ENCODE measurements around the gene COX6B2. TPM values are rescaled to one million over a fixed set of nuclear protein-coding genes. Genes with fewer than 3 reads are reported as not detected.

COX6B2 gene
- polyA plus RNA-seq, 1 experiment = 0.16 TPM

DNA sequence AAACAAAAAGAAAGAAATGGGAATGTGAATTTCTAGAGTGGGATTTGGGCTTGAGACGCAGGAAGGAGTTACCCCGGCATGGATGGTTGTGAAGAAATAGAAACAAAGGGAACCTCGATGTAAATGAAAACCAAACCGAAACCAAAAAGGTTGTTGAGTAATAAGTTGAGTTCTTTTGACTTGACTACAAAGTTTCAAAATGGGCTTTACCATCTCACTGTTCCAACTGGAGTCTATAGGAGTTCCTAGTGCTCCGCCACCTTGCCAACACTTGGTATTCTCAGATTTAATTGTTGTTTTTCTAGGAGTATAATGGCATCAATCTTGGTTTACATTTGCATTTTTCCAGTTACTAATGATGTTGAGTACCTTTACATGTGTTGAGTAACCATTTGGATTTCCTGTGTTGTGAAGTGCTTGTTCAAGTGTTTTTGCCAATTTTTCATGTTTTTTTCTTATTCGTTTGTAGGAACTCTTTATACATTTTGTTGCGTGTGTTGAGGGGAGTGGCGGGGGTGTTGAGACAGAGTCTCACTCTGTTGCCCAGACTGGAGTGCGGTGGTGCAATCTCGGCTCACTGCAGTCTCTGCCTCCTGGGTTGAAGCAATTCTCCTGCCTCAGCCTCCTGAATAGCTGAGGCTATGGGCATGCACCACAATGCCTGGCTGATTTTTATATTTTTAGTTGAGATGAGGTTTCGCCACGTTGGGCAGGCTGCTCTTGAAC lies 43.8 kb upstream of the COX6B2 start:
- H3K9me3 ChIP-seq (ENCODE audit: control insufficient read depth, insufficient read depth, low read length) = no peaks in the 10 kb centered on the region

DNA sequence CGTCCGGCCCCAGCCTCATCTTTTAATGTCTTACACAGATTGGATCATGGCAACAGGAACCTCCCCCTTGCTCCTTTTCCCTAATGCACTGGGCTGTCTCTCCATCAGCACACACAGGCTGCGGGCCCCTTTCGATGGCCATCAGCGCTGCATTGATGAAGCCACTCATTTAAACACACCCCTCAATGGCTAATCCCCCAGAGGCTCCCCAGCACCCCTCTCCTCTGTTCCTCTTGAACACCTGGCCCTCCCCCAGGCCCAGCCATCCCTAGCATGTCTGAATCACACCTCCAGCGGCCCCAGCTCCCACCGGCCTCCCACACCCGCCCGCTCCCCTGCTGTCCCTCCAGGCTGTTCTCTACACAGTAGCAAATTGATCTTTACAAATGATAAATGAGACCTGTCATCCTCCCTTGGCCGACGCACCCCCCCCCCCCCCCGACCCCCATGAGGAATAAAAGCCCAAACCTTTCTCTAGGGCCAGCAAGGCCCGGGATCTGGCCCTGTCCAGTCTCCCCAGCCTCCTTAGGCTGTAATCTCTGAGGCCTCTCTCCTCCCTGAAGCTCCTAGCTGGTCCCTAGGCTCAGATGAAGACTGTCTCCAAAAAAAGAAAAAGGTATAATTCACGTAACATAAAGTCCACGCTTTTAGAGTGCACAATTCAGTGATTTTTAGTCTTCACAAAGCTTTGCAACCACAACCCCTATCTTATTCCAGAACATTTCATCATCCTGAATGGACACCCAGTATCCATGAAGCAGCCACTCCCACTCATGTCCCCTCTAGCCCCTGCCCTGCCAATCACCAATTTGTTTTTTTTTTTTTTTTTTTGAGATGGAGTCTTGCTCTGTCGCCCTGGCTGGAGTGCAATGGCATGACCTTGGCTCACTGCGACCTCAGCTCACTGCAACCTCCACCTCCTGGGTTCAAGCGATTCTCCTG lies 38.6 kb upstream of the COX6B2 start:
- ChIA-PET CTCF (interaction anchor here (0.6 kb wide), 1 partner anchor 254 kb away, joined by 3 read pairs; no protein-coding TSS in a partner anchor), POLR2A (interaction anchor here (0.6 to 10.3 kb wide), 5 partner anchors 12 to 227 kb away, joined by 3 to 93 read pairs (median 7); partner anchors contain the start of gene UBE2S)
- H3K9me3 ChIP-seq (ENCODE audit: control insufficient read depth, insufficient read depth, low read length) = no peaks in the 10 kb centered on the region

More for the DNA sequence above, 43.8 kb upstream of the COX6B2 start:
- ChIA-PET CTCF (no interaction called here), POLR2A (interaction anchor here (3.0 kb wide), 1 partner anchor 9 kb away, joined by 24 read pairs; the partner anchor contains the start of gene UBE2S)
- no peak overlapping the region for H3K27ac ChIP-seq (ENCODE audit: low read depth, low read length)
- H3K27me3 ChIP-seq (ENCODE audit: control insufficient read depth, insufficient read depth, low read length) = no peaks in the 10 kb centered on the region
- TF ChIP-seq, protein P1, sequence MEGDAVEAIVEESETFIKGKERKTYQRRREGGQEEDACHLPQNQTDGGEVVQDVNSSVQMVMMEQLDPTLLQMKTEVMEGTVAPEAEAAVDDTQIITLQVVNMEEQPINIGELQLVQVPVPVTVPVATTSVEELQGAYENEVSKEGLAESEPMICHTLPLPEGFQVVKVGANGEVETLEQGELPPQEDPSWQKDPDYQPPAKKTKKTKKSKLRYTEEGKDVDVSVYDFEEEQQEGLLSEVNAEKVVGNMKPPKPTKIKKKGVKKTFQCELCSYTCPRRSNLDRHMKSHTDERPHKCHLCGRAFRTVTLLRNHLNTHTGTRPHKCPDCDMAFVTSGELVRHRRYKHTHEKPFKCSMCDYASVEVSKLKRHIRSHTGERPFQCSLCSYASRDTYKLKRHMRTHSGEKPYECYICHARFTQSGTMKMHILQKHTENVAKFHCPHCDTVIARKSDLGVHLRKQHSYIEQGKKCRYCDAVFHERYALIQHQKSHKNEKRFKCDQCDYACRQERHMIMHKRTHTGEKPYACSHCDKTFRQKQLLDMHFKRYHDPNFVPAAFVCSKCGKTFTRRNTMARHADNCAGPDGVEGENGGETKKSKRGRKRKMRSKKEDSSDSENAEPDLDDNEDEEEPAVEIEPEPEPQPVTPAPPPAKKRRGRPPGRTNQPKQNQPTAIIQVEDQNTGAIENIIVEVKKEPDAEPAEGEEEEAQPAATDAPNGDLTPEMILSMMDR (IDR thresholded peaks at IDR 0.05; ENCODE audit: low read depth, low read length) = no peak
- H3K4me3 ChIP-seq (ENCODE audit: low read depth, low read length) = no peak overlapping the region
- no peak for DNase-seq (ENCODE audit: low read depth, low spot score)

DNA sequence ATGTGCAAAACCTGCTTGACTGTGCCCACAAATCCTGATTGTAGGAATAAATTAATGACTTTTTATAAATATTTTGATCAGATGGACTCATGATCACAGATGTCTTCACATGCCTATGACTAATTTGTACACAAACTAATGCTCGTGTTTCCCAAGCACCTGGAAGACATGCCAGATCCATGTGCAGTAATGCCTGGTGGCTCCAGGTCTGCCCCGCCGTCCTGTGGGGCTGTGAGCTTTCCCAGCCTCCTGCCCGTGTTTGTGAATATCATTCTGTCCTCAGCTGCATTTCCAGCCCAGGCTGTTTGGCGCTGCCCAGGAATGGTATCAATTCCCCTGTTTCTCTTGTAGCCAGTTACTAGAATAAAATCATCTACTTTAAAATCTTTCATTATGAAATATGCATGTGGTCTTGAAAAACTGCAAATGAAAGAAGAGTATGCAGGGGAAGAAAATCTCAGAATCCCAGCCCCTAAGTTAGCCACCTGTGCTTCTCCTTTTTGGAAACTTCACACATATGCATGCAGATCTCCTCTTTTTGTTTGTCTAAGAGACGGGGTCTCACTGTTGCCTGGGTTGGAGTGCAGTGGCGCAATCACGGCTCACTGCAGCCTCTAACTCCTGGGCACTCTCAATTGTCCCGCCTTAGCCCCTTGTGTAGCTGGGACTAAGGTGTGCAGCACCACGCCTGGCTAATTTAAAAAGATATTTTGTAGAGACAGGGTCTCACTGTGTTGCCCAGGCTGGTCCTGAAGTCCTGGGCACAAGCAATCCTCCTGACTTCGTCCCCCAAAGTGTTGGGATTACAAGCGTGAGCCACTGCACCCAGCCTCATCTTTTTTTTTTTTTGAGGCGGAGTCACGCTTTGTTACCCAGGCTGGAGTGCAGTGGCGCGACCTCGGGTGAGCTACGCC lies 37.4 kb upstream of the COX6B2 start:
- DNase-seq (ENCODE audit: low read depth, low spot score) = peak; percentile 42
- CTCF ChIA-PET = interaction anchor here (0.6 kb wide), 1 partner anchor 252 kb away, joined by 3 read pairs; no protein-coding TSS in a partner anchor
- Histone ChIP-seq H3K27me3 (ENCODE audit: control insufficient read depth, insufficient read depth, low read length) (no peaks in the 10 kb centered on the region), H3K27ac (ENCODE audit: low read depth, low read length) (peak overlapping the region; percentile 39), H3K4me3 (ENCODE audit: low read depth, low read length) (no peak overlapping the region), H3K9me3 (ENCODE audit: control insufficient read depth, insufficient read depth, low read length) (no peaks in the 10 kb centered on the region)
- POLR2A ChIA-PET = interaction anchor here (0.7 to 10.3 kb wide), 5 partner anchors 8 to 61 kb away, joined by 3 to 93 read pairs (median 5); partner anchors contain the start of gene UBE2S
- TF ChIP-seq, protein P1 (IDR thresholded peaks at IDR 0.05; ENCODE audit: low read depth, low read length) = no peak

More for the DNA sequence above, 38.6 kb upstream of the COX6B2 start:
- TF ChIP-seq, protein P1 (IDR thresholded peaks at IDR 0.05; ENCODE audit: low read depth, low read length) = no peak
- H3K27ac ChIP-seq (ENCODE audit: low read depth, low read length) = no peak overlapping the region
- no peak for DNase-seq (ENCODE audit: low read depth, low spot score)
- no peaks in the 10 kb centered on the region for H3K27me3 ChIP-seq (ENCODE audit: control insufficient read depth, insufficient read depth, low read length)
- H3K4me3 ChIP-seq (ENCODE audit: low read depth, low read length) = no peak overlapping the region

DNA sequence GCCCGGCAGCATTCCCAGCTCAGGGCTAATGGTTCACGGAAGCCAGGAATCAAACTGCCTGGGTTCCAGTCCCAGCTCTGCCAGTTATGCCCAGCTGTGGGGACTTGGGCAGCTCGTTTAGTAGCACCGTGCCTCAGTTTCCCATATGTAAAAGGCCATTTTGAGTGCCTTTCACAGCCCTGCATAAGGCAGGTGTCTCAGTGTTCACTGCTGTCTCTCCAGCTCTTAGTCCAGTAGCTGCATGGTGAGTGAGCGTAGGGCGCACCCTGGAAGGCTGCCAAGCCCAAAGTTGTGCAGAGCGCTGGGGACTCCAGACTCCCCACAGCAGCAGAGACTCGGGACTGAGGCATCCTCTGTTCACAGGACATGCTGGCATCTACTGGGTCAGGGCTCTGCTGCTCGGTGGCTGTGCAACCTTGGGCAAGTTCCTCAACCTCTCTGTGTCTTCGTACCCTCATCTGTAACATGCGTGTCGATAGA lies 36.7 kb upstream of the COX6B2 start:
- DNase-seq (ENCODE audit: low read depth, low spot score) = no peak
- ChIA-PET POLR2A (interaction anchor here (0.8 to 10.3 kb wide), 4 partner anchors 9 to 30 kb away, joined by 3 to 93 read pairs (median 4); partner anchors contain the start of genes IL11 and UBE2S), CTCF (no interaction called here)
- H3K27ac ChIP-seq (ENCODE audit: low read depth, low read length) = peak overlapping the region; percentile 52
- H3K9me3 ChIP-seq (ENCODE audit: control insufficient read depth, insufficient read depth, low read length) = peaks cover 4% of the 10 kb centered on the region; the same call in 1 of the 2 replicates
- H3K27me3 ChIP-seq (ENCODE audit: control insufficient read depth, insufficient read depth, low read length) = no peaks in the 10 kb centered on the region
- TF ChIP-seq, protein P1 (IDR thresholded peaks at IDR 0.05; ENCODE audit: low read depth, low read length) = no peak
- no peak overlapping the region for H3K4me3 ChIP-seq (ENCODE audit: low read depth, low read length)

All from AG04450 (cell line).